GM18502 (cell line): ENCODE results near the gene SOST.

Experiments used
- ATAC-seq: cut with Tn5 transposase; IDR thresholded peaks from one replicate; pipeline ENCODE4 v1.9.1; 2021; ENCODE audit warnings: mild to moderate bottlenecking; ENCODE audit not compliant: unreplicated experiment, poor library complexity

The SOST gene

DNA sequence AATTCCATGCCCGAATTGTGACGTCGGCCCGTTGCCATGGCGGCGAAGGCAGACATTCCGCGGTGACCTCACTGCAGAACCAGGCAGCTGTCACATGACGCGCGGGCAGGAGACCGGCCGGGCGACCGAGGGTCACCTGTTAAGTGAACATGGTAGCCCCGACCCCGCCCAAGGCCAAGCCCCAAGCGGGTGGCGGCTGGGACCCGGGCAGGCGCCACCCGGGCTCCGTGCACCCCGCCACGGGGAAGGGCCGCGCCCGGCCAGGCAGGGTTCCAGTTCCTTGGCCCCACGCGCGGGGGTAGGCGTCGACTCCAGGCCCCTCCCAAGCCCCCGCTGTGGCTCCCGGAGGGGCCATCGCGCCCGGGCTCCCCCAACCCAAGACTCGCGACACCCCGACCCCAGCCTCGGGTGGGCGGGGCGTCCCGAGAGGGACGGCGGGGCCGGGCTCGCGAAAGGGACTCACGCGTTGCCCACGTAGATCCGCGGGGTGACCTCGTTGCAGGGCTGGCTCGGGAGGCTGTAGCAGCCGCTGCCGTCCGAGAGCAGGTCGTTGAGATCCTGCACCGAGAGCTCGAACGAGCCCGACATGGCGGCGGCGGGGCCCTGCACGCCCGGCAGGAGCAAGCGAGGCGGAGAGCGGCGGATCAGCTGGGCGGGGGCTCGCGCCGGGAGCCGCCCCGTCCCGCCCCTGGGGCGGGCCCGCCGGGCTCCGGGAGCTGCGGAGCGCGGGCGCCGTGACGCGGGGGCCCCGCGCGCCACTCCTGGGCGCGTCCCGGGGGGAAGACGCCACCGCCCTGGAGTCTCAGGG, 19.9 kb upstream of the SOST start, which contains the start of gene DUSP3:
Gene DUSP3, minus strand, starts transcription at position 641 of the 808 bp plus-strand sequence. Its CDS starts 53 bp downstream, at position 588.
- peak; percentile 88 for ATAC-seq

DNA sequence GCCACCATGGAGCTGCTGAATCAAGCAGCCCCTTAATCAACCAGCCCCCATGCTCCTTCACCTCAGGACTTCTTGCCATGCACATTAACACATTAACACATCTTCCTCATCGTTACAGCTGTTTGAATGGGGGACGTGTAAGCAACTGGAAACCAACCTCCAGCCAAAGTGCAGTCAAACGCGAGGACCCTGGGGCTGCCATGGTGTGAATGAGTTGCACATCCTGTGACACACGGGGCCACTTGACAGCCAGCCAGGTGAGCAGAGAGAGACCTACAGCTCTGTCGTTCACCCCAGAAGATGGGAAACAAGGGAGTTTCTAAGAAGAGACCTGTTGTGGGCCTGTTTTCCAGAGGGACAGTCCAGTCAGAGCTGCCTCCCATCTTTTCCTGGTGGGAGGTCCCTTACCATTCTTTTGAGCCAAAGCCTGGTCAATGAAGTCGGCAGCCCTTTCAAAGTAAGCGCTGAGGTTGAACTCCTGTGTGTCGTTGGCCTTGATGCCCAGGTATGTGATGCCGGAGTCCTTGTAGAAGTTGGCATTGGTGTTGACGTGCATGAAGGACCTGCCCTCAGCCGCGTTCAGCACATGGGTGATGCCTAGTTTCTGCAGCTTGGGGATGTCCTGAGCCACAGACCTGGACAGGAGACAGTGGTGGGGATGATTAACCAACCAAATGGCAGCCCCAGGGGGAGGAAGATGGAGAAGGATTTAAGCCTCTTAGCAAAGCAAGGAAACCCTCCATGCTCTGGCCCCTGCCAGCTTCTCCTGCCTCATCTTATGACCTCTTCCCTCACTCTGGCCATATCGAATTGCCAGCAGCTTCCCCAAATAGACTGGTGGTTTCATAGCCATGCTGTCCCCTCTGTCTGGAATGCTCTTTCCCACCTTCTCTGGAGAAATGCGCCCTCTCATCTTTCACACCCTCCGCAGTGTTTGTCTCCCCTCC, 16.0 kb upstream of the SOST start:
- no peak for ATAC-seq

DNA sequence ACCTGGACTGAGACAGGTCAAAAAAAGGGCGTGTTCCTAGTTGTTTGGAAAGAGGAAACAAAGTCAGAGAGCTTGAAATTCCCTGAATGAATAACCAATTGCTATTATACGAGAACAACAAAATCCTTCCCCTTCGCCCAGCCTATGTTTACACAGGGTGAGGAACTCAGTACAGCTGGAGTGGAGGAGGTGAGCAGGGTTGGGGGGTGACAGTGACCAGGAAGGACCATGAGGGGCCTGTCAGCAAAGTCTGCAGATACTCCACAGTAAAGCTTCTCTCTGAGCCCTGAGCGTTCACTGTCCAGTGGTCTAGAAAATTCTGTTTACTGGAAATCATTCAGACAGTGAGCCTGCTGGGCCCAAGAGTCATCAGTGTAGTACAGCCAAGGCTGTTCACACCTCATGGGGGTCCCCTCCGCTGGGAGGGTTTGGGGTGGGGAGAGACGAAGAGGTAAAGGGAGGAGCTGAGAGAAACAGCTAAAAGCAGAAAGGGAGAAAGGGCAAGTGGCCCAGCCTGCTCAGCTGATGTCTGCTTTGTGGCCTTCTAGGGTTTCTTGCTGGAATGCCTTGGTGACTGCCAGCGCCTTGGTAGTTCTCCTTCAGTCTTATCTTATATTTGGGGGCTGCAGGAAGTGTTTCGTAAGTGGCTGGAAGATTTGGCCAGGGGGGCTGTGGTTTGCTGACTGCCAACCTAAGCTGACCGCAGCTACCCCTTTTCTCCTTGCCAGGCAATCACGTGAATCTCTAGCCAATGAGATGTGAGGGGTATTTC, 14.5 kb upstream of the SOST start:
- no peak for ATAC-seq

DNA sequence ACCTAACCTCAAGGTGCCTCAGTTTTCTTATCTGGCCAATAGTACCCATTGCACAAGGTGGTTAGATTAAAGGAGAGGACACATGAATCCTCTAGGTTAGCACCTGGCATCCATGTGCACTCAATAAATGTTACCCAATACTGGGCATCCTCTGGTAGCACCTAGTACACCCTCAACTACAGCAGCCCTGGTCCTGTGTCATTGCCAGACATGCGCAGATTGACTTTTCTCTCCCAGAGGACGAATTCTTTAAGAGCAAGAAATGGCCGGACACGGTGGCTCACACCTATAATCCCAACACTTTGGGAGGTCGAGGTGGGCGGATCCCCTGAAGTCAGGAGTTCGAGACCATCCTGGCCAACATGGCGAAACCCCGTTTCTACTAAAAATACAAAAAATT, 12.9 kb upstream of the SOST start:
- ATAC-seq = no peak

DNA sequence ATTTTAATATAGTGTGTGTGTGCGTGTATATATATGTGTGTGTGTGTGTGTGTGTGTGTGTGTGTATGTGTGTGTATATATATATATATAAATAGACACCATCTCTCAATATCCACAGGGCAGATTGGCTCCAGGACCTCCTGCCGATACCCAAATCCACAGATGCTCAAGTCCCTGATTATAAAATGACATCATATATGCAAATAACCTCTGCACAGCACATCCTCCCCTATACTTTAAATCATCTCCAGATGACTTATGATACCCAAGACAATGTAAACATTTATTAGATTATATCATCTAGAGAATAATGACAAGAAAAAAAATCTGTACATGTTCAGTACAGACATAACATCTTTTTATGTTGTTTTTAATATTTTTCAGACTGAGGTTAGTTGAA, 12.4 kb upstream of the SOST start:
- no peak for ATAC-seq

- ATAC-seq = no peak
These were observed 11.3 kb upstream of the SOST start for GRCh38 chr17:43769859-43770258.

GRCh38 chr17:43769426-43769825, 10.8 kb upstream of the SOST start:
- no peak for ATAC-seq

DNA sequence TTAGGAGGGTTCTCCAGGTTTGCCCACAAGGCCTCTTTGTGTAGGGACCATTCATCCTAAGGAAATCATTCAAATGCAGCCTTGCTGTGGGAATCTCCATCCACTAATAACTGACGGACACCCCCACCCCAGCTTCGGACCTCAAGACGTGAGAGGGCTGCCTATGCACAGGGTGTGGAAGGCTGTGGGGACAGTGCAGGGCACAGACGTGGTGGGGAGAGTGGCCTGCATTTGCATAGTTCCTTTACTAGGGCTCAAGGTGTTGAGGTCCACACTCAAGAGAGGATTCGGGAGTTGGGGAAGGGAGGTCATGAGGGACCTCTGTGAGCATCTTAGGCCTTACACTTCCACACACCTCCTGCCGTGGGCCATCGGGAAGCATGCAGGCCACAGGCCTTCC, 10.4 kb upstream of the SOST start:
- no peak for ATAC-seq

GRCh38 chr17:43768382-43768781, 9.8 kb upstream of the SOST start:
- no peak for ATAC-seq

DNA sequence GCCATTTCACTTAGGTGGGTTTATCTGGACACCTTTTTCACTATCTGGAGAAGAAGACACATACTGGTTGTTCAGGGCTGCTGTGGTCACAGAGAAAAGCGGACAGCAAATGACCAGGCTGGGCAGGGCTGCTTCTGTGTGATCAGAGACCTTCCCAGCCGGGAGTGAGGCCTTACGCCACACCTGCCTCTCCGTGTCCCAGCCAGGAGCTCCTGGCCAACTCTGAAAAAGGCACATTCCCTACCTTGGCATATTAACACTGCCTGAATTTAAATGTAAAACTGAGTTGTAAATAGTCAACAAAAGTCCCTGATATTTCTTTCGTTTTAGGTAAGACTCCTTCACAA, 9.1 kb upstream of the SOST start:
- ATAC-seq = no peak

DNA sequence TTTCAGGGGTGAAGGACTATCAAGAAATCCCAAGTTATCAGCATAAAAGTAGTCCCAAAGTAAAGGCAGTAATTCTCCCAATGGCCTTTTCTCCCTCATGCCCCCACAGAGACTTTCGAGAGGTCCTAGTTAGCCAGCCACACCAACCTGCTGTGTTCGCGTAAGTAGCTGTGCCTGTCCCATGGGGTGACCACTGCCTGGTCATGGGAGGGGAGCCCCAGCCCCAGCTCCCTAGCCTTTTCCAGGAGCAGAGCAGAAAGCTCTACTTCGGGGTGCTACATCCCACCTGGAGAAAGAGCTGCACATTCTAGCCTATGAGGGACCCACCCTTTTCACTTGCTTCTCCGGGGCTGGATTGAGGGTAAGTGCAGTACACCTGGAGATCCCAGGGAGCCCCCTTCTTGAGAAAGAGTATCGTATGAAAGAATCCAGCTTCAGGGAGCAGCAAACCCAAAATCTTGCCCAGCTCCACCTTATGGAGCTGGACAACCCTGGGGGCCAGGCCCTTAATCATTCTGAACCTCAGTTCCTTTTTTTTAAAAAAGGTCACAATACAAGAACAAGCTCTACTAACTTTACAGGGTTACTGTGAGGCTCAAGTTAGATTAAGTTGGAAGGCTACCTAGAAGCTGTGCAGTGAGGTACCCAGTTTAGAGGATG, 8.6 kb upstream of the SOST start:
- no peak for ATAC-seq

DNA sequence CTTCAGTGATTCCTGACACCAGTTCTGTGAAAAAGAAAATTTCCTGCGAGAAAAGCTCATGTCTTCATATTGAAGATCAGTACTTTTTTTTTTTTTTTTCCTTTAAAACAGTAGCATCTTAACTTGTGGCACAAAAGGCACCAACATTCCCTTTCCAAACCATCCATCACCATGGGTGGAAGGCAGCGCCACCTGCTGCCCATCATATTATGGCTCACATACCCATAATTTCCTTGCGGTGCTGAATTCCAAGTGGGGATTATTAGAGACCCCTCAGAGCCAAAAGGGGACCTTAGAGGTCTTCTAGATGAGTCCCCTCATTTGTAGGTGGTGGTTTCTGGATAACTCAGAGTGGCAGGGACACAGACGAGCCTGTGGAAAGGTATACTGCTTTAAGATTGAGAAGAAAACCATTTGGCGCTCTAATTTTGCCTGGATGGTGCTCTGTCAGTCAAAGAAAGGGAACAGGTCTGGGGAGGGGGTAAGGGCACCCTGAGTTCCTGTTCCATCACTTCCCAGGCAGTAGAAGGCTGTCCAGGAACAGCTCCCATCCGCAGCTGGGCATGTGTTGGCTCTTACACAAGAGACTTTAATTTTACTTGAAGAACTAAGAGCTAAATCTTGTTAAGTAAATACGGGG, 7.9 kb upstream of the SOST start:
- no peak for ATAC-seq

DNA sequence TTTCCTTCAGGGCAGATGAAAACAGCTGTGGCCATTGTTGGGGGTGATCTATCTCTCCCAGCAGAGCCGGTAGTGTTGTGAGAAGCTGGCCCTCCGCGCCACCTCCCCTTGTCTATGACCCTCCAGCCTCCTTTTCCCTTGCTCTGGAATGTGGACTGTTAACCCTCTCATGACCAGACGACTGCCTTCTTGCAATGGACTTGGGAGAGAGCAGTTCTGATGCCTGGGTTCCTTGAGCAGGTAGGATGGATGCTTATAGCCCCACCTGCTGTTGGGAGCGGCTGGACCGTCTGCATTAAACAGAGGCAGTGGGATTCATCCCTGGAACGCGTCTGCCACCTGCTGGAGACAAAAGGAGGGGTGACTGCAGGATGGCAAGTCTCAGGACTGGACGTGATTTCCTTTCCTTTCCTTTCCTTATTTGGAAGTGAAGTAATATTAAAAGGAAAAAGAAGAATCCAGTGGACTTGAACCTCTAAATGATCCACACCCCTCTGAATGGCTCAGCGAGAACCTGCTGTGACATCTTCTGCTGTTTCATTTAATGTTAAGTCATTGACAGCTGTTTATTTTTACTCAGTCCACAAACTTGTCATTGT, 1.8 kb upstream of the SOST start:
- no peak for ATAC-seq

GRCh38 chr17:43759836-43760235, 1.2 kb upstream of the SOST start:
- ATAC-seq = no peak

DNA sequence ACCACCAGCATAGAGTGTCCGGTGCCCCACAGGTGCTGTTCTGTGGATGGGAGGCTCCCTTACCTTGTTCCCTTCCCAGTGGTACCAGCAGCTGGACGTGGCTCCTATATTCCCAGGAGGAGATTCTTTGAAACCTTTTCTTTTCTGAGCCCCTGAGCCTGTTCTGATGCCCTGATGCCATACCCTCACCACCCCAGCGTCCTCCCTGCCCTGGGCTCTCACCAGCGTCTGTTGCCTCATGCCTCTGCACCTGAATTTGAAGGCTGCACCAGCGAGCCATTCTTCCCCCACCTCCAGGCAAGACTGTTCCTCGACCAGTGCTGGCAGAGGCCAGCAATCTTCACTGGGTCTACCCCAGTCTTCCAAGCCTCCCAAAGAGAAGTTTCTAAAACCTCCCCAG, 505 bp downstream of the SOST start:
- ATAC-seq = no peak

DNA sequence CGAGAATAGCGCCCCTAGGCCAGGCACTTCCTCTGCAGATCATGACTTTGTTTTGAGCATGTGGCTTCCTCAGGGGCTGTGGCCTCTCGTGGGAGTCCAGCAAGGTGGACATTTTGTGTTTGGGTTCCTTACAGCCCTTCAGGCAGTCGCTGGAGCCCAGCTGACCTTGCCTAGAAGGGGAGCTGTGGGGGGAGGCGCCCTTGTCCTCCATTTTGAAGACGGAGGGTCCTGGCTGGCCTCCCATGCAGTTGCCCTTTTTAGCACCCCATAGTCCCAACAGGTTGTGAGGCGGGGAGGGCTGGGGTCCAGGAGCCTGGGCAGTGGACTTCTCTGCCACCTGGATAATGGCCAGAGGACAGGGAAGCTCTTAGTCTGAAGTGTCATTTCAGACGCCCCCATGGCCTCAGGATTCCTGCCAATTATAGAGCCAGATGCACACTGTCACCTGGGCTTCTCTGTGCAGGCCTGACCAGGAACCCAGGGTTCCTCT, 1.4 kb downstream of the SOST start:
- ATAC-seq = no peak

GRCh38 chr17:43756201-43756600, 2.4 kb downstream of the SOST start:
- ATAC-seq = no peak

DNA sequence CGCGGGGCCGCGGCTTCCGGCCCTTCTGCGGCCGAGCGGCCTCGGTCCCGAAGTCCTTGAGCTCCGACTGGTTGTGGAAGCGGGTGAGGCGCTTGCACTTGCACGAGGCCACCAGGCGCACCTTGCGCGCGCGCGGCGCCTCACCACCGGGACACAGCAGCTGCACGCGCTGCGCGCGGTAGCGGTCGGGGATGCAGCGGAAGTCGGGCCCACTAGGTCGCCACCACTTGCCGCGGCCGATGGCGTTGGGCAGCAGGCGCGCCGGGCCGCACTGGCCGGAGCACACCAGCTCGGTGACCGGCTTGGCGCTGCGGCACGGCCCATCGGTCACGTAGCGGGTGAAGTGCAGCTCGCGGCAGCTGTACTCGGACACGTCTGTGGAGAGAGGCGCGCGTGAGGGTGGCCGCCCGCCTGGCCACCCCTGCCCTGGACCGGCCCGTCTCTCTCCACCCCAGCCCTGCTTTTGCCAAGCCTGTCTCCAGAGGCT, 3.2 kb downstream of the SOST start:
- no peak for ATAC-seq

GRCh38 chr17:43754947-43755346, 3.6 kb downstream of the SOST start:
- no peak for ATAC-seq
